ENCODE results near the gene NTN4.

DNA sequence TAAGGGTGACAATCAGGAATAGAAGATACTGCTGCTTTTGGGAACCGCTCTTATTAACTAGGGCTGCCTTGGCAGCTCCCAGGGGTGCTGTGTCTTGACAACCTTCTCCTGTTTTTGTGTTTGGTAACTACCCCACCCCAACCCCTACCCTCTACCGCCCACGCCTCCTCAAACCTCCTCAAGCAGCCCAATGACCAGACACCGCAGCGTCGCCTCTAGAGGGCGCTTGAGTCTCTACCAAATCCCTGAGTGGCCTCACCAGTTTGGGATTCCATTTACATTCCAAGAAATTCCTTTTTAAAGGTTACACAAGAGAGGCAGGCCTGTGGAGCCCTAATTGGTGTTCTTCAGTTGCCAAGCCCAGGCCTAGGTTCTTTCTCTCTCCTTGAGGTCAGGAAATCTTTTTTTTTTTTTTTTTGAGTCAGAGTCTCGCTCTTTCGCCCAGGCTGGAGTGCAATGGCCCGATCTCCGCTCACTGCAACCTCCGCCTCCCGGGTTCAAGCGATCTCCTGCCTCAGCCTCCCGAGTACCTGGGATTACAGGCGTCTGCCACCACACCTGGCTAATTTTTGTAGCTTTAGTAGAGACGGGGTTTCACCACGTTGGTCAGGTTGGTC, 166.9 kb downstream of the NTN4 start:
- TF ChIP-seq TAF1 (IDR thresholded peaks at IDR 0.05; ENCODE audit: borderline replicate concordance, low read depth, low read length) = no peak
- TF ChIP-seq POLR2A (IDR thresholded peaks at IDR 0.05; ENCODE audit: low read depth, low read length) = no peak

All from GM12892 (cell line).